GM12878 (cell line): Measurements from ENCODE around the gene NAT8L. TPM values are rescaled to one million over a fixed set of nuclear protein-coding genes. Genes with fewer than 3 reads are reported as not detected.

ENCODE experiments used
- ATAC-seq: fragments of 200-7000 bp; cut with Tn5 transposase; 3 replicates; pipeline ENCODE4 v1.9.1; 2020; ENCODE audit warnings: mild to moderate bottlenecking, moderate library complexity
- BruUV-seq: library from RNA; stranded (reverse); fragments of 400-500 nt; replicated peaks from 2 replicates; lab custom pipeline; 2021; lab: Mats Ljungman, UMichigan
- CTCF ChIA-PET: fragments of 300-600 bp; sonication (Branson Sonifier 250); formaldehyde crosslinking; extraction: SDS; loops from one replicate; lab custom pipeline; 2021; ENCODE audit warnings: inconsistent platforms; lab: Yijun Ruan, JAX
- POLR2A ChIA-PET: fragments of 350-600 bp; formaldehyde crosslinking; extraction: SDS; loops from one replicate; lab custom pipeline; 2021; ENCODE audit warnings: inconsistent platforms; lab: Charles Lee
- RAD21 ChIA-PET: fragments of 300-600 bp; sonication (Branson Sonifier 250); formaldehyde crosslinking; loops from one replicate; lab custom pipeline; 2023; ENCODE audit warnings: antibody characterized with exemption; ENCODE audit not compliant: unreplicated experiment; lab: Charles Lee
- SMC1A ChIA-PET: fragments of 300-600 bp; sonication (Branson Sonifier 250); formaldehyde crosslinking; loops from one replicate; lab custom pipeline; 2023; ENCODE audit not compliant: unreplicated experiment, uncharacterized antibody; lab: Charles Lee
- DNase-seq: peaks from one replicate; pipeline ENCODE4 v3.0.0-alpha.2; 2011; ENCODE audit warnings: low read depth, low spot score
- FAIRE-seq: peaks from 3 replicates; lab custom pipeline; 2011; peaks lifted over from hg19 to GRCh38; lab: Jason Lieb, UNC
- H2AFZ ChIP-seq: 2 replicates; pipeline ENCODE4 v1.6.0; 2011; ENCODE audit warnings: low read depth, low read length, control low read depth; ENCODE audit not compliant: control insufficient read depth
- H3K27ac ChIP-seq: 2 replicates; pipeline ENCODE4 v1.5.1; 2011; ENCODE audit warnings: control low read depth; ENCODE audit not compliant: control insufficient read depth, insufficient read depth
- H3K27me3 ChIP-seq, 2 experiments: replicated peaks in 1 of 2; 2 replicates each; pipeline versions ENCODE4 v1.6.0 to v1.6.1; 2011; ENCODE audit warnings: low read length in 1 of 2; ENCODE audit not compliant: control insufficient read depth in 2 of 2, insufficient read depth in 2 of 2
- H3K36me3 ChIP-seq, 2 experiments: 2 replicates each; pipeline ENCODE4 v1.5.1; 2011; ENCODE audit warnings: low read length in 1 of 2; ENCODE audit not compliant: control insufficient read depth in 2 of 2, insufficient read depth in 2 of 2
- H3K4me1 ChIP-seq: 2 replicates; pipeline ENCODE4 v1.6.1; 2011; ENCODE audit warnings: mild to moderate bottlenecking, low read length, moderate library complexity, mixed read lengths; ENCODE audit not compliant: control insufficient read depth, insufficient read depth
- H3K4me2 ChIP-seq: 2 replicates; pipeline ENCODE4 v1.6.0; 2011; ENCODE audit warnings: control low read depth; ENCODE audit not compliant: control insufficient read depth, insufficient read depth
- H3K4me3 ChIP-seq: fragments of 200-600 bp; sonication (generic); 2 replicates; pipeline ENCODE4 v1.5.1; 2016
- H3K79me2 ChIP-seq: 2 replicates; pipeline ENCODE4 v1.6.0; 2011; ENCODE audit warnings: low read length; ENCODE audit not compliant: control insufficient read depth, insufficient read depth
- H3K9ac ChIP-seq: 2 replicates; pipeline ENCODE4 v1.8.0; 2011; ENCODE audit warnings: low read length, control low read depth, mixed read lengths; ENCODE audit not compliant: control insufficient read depth, insufficient read depth
- H3K9me3 ChIP-seq: replicated peaks from 3 replicates; pipeline ENCODE4 v1.5.1; 2011; ENCODE audit warnings: mild to moderate bottlenecking, low read length; ENCODE audit not compliant: control insufficient read depth, insufficient read depth
- H4K20me1 ChIP-seq: 2 replicates; pipeline ENCODE4 v1.6.0; 2011; ENCODE audit not compliant: control insufficient read depth, insufficient read depth
- BMI1 ChIP-seq: fragments of 450-650 bp; IDR thresholded peaks from 2 replicates; pipeline ENCODE4 v1.6.1; 2016; ENCODE audit warnings: mild to moderate bottlenecking, moderate library complexity, borderline replicate concordance
- EZH2 ChIP-seq: IDR thresholded peaks from 2 replicates; pipeline ENCODE4 v1.6.1; 2012; ENCODE audit warnings: low read depth, mild to moderate bottlenecking, control low read depth, inconsistent platforms, low read length, borderline replicate concordance; ENCODE audit not compliant: control insufficient read depth
- FOXK2 ChIP-seq: fragments of 450-650 bp; IDR thresholded peaks from 2 replicates; pipeline ENCODE4 v1.6.1; 2017; ENCODE audit warnings: mild to moderate bottlenecking, moderate library complexity
- NRF1 ChIP-seq: conservative IDR thresholded peaks from 2 replicates; pipeline ENCODE4 v1.6.1; 2011; ENCODE audit warnings: mild to moderate bottlenecking, low read depth, low read length, improper control_type of control experiment
- RAD51 ChIP-seq: fragments of 450-650 bp; IDR thresholded peaks from 2 replicates; pipeline ENCODE4 v1.6.1; 2016; ENCODE audit warnings: moderate library complexity, mild to moderate bottlenecking, inconsistent platforms
- WRNIP1 ChIP-seq: IDR thresholded peaks from 2 replicates; pipeline ENCODE4 v1.6.1; 2011; ENCODE audit warnings: low read depth, low read length, improper control_type of control experiment, borderline replicate concordance
- WGBS: methylation state at CpG from one replicate; pipeline ENCODE4 v1.1.6; 2016; ENCODE audit warnings: low lambda C conversion rate; ENCODE audit not compliant: insufficient replicate concordance, insufficient coverage; ENCODE audit errors: missing lambda C conversion rate; 5-methylcytosine and 5-hydroxymethylcytosine counted together
- in situ Hi-C: fragments of 300-500 bp; cut with MboI; formaldehyde crosslinking; loops from 9 replicates; pipeline ENCODE4 v1.14.3; 2018; ENCODE audit warnings: mixed read lengths
- intact Hi-C: fragments of 100-400 bp; cut with micrococcal nuclease; formaldehyde crosslinking; loops from one replicate; pipeline ENCODE4 v1.14.2; 2022; ENCODE audit not compliant: unreplicated experiment
- polyA plus RNA-seq, 11 experiments: library from polyadenylated mRNA; depleted of rRNA in 4 of 11; unstranded in 6 of 11; stranded (reverse) in 5 of 11; fragments of >200 nt; fragmentation: Nextera tagmentation in 4 of 11; fragmentation: Illumina TruSeq in 1 of 11; extraction: Ambion mirVana in 4 of 11; extraction: Trizol in 1 of 11; gene quantifications; 1 replicate in 1 of 11; 2 replicates in 10 of 11; pipeline versions ENCODE4 v1.2.1 to v1.2.3, GENCODE V29; 2011 to 2016; ENCODE audit warnings: inconsistent platforms in 2 of 11, missing spikeins in 2 of 11, low read depth in 1 of 11
- total RNA-seq, 4 experiments: library from RNA; depleted of rRNA in 3 of 4; stranded (reverse); fragments of >200 nt in 3 of 4; fragmentation: Illumina TruSeq in 1 of 4; extraction: Trizol in 1 of 4; gene quantifications; 2 replicates each; pipeline versions ENCODE4 v1.2.1 to v1.2.3, GENCODE V29; 2013 to 2021
- TF ChIP-seq, protein P1 (sequence below): fragments of 450-650 bp; IDR thresholded peaks from 2 replicates; pipeline ENCODE4 v1.6.1; 2017; ENCODE audit warnings: mild to moderate bottlenecking, moderate library complexity

The NAT8L gene
- total and polyA plus RNA-seq, 10 of the 15 experiments (the other 5 are each of a cell fraction or from before 2014, with no cell fraction given), result 0.01 to 0.31 (median 0.11) TPM; not detected in 5

DNA sequence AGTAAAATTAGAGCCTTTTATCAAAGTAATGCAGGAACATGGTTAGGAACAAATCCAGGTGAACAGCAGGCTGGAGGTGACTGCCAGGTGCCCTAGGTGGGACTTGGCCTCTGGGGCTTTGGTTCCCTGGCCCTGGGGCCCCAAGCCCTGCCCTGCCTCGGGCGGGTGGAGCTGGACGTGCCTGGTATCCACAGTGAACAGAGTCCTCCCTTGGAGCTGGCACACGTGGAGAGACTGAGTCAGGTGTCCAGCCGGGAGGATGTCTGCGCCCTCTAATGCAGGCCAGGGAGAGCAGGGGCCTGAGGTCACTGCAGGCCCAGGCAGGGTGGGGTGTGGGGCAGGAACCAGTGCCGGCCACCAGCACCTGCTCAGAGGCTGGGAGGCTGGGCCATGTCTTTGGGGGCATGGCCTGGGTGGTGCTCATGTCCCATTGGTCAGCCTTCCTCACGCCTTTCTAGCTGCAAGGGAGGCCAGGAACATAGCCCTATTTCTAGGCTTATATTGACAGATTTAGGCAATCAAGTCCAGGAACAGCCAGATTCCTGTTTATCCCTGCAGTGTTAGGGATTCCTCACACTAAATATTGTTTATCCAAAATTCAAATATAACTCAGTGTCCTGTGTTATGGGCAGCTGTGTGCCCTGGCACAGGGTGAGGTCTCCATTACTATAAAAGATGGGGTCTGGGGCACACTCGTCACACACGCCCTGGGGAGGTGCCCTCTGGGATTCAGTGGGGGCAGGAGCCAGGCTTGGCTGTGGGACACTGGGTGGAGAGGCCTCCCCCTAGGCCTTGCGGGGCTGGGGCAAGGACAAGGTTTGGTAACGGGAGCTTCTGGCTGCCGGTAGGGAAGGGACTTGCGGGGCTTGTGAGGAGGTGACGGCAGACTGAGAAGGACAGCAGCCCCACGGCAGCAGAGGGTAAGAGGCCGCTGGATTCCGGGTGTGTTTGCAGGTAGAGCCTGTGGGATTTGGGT, 14.3 kb upstream of the NAT8L start (continued):
- TF ChIP-seq, protein P1, sequence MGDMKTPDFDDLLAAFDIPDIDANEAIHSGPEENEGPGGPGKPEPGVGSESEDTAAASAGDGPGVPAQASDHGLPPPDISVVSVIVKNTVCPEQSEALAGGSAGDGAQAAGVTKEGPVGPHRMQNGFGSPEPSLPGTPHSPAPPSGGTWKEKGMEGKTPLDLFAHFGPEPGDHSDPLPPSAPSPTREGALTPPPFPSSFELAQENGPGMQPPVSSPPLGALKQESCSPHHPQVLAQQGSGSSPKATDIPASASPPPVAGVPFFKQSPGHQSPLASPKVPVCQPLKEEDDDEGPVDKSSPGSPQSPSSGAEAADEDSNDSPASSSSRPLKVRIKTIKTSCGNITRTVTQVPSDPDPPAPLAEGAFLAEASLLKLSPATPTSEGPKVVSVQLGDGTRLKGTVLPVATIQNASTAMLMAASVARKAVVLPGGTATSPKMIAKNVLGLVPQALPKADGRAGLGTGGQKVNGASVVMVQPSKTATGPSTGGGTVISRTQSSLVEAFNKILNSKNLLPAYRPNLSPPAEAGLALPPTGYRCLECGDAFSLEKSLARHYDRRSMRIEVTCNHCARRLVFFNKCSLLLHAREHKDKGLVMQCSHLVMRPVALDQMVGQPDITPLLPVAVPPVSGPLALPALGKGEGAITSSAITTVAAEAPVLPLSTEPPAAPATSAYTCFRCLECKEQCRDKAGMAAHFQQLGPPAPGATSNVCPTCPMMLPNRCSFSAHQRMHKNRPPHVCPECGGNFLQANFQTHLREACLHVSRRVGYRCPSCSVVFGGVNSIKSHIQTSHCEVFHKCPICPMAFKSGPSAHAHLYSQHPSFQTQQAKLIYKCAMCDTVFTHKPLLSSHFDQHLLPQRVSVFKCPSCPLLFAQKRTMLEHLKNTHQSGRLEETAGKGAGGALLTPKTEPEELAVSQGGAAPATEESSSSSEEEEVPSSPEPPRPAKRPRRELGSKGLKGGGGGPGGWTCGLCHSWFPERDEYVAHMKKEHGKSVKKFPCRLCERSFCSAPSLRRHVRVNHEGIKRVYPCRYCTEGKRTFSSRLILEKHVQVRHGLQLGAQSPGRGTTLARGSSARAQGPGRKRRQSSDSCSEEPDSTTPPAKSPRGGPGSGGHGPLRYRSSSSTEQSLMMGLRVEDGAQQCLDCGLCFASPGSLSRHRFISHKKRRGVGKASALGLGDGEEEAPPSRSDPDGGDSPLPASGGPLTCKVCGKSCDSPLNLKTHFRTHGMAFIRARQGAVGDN, result no peak
- no peak for TF ChIP-seq BMI1

- Histone ChIP-seq H3K4me3 (no peak overlapping the region), H3K36me3 (no peaks in the 10 kb centered on the region), H3K27me3 (peaks cover 2 to 4% of the 10 kb centered on the region in 2 experiments; a peak in 2 of 4 replicates), H3K4me1 (peaks cover 8% of the 10 kb centered on the region; the same call in 1 of the 2 replicates), H2AFZ (no peak overlapping the region), H3K9ac (no peak overlapping the region), H3K27ac (no peak overlapping the region), H3K4me2 (no peak overlapping the region), H4K20me1 (no peaks in the 10 kb centered on the region), H3K79me2 (no peaks in the 10 kb centered on the region), H3K9me3 (no peaks in the 10 kb centered on the region)
- ChIA-PET POLR2A (no interaction called here), CTCF (no interaction called here), RAD21 (no interaction called here), SMC1A (no interaction called here)
- in situ Hi-C loops, result no loop called here
- ATAC-seq, result no peak
- no peak for DNase-seq
- 30% methylated on average over 11 of the region's 11 CpGs for WGBS
- BruUV-seq, result no TSS peak
- FAIRE-seq, result no peak
- intact Hi-C loops, result no loop called here
- TF ChIP-seq RAD51, result no peak
- TF ChIP-seq NRF1, result no peak
- TF ChIP-seq FOXK2, result no peak
- TF ChIP-seq EZH2, result no peak
- no peak for TF ChIP-seq WRNIP1
These were observed 13.6 kb upstream of the NAT8L start for GRCh38 chr4:2045518-2045951.
